ENCODE measurements around the gene CFAP53.
"Not testable (repeated sequence)": the region's sequence is repeated elsewhere in the genome, so short reads cannot be mapped to it uniquely, and the experiment has no call there.

Gene CFAP53, protein sequence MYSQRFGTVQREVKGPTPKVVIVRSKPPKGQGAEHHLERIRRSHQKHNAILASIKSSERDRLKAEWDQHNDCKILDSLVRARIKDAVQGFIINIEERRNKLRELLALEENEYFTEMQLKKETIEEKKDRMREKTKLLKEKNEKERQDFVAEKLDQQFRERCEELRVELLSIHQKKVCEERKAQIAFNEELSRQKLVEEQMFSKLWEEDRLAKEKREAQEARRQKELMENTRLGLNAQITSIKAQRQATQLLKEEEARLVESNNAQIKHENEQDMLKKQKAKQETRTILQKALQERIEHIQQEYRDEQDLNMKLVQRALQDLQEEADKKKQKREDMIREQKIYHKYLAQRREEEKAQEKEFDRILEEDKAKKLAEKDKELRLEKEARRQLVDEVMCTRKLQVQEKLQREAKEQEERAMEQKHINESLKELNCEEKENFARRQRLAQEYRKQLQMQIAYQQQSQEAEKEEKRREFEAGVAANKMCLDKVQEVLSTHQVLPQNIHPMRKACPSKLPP

DNA sequence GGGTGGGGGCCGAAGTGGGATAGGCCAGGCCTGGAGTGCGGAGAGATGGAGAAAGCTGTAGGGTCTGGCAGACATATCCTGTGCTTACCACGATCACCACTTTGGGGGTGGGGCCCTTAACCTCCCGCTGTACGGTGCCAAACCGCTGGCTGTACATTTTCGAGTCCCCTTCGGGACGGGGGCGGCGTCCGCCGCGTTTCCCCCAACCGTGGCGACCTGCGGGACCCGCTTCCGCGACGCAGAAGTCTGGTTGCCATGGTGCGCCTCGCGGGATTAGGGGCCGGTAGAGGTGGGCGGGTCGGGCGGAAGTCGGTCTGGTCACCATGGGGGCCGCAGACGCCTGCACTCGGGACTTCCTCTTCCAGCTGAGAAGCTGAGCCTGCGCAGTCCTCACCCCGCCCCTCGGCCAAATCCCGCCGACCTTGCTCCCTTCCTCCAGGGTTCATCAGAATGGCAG lies at the start of gene CFAP53:
Gene CFAP53, minus strand, starts transcription at position 248 of the 457 bp plus-strand sequence. Its CDS starts 91 bp downstream, at position 157.
- DNase-seq (ENCODE audit: low read depth in 3 of 3): peak; percentile 61 to 63 (median 62)

DNA sequence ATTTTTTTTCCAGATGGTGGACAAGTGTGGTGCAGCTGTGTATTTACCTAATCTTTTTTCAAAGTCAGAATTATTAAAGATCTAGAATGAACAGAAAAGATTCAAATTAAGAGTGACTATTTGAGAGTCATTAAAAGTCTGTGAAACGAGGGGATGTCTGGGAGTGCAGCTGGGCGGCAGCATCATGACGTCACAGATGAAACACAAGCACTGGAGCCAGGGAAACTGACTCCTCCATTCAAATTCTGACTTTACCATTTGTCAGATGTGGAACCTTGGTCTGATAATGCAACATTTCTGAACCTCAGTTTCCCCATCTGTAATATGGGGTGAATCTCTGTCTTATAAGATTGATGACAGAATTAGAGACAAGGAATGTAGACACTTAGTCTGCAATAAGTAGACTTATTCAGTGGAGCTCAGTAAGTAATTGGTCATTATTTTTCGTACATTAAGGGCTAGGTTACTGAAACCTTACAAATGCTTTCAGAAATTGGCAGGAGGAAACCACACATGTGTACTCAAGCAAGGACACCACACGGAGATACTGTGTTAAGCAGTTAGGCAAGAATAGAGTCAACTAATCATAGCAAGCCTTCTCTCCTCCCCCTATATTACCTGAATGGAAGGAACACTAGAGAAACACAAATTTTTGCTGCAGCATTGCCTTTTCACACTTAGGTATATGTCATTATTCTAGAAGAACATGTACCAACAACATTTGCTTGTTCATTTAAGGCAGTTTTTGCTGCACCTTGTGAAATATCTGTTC lies 49.0 kb upstream of the CFAP53 start:
- no peak for DNase-seq (ENCODE audit: low read depth in 3 of 3)

DNA sequence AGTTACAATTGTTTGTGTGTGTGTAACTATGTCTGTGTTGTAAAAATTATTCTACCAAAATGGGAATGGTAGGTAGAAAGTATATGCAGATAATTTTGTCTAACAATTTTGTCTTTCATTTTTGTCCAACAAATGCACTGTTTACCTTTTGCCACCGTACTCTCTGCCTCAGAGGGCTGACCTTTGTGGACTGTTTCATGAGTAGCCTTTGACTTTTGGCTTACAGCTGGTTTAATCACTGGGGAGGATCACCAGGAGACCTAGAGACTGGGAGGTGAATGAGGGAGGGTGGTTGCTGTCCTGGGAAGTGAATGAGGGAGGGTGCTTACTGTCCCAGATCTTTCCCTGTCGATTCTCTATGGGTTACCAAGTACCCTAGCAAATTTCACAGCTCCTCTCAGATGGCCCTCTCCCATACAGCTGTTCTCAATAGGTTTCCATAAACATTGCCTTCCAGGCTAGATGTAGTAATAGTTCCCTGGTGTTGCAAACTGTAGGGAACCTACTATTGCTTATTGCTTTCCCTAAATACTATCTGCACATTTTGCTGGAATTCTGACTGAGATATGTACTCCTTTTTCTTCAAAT lies 47.7 kb upstream of the CFAP53 start:
- DNase-seq (ENCODE audit: low read depth in 3 of 3): no peak

DNA sequence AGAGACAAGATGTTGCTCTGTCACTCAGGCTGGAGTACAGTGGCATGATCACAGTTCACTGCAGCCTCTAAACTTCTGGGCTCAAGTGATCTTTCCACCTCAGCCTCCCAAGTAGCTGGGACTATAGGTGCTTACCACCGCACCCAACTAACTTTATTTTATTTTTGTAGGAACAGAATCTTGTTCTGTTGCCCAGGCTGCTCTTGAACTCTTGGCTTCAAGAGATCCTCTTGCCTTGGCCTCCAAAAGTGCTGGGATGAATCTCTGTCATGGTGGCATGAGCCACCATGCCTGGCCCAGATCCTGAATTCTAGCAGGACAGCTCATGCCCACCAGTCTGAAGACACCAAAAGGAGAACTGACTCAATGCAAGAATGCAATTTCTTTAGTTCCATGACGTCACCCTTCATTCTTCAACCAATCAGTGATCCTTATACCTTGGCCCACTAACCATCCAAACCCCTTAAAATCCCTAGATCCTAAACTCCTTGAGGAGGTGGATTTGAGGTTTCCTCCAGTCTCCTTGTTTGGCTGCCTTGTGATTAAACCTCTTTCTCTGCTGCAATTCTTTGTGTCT lies 46.8 kb upstream of the CFAP53 start:
- DNase-seq (ENCODE audit: low read depth in 3 of 3): no peak

DNA sequence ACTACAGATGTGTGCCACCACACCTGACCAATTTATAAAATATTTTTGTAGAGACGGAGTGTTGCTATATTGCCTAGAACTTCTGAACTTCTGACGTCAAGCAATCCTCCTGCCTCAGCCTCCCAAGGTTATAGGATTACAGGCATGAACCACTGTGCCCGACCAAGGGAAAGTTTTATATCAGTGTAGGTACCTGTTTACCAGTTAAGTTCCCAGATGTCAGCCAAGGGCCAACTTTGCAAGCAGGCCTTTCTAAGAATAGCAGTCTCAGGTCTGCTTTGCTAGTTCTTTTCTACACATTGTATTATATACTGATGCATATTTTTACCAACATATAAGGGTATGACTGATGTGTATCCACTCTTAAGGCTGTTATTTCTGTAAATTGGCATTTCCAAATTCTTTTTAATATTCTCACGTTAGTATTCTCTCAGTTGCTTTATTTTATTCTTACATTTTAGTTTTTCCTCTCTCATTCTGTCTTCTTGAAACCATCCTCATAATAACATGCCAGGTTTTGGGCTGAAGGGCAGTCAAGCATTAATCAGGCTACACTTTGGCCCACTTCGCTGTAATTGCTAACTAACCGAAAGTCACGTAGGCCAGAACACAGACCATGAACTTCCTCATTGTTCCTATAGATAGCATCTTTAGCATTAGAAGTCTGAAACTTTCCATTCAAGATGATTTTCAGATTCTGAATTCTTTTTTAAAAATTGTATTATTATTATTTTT lies 46.2 kb upstream of the CFAP53 start:
- no peak for DNase-seq (ENCODE audit: low read depth in 3 of 3)

DNA sequence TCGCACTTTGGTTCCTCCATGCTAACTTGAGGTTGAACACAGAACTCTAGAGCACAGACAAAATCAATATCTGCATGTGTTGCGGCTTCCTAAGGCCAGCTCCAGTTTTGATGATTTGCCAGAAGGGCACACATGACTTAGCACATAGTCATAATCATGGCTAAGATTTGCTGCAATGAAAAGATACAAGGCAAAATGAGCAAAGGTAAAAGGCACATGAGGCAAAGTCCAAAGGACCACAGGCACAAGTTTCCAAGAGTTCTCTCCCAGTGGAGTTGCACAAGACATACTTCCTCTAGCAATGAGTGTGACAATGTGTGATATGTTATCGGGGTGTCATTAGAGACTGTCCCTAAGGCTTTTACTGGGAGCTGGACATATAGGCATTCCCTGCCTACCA lies 45.4 kb upstream of the CFAP53 start:
- no peak for DNase-seq (ENCODE audit: low read depth in 3 of 3)

DNA sequence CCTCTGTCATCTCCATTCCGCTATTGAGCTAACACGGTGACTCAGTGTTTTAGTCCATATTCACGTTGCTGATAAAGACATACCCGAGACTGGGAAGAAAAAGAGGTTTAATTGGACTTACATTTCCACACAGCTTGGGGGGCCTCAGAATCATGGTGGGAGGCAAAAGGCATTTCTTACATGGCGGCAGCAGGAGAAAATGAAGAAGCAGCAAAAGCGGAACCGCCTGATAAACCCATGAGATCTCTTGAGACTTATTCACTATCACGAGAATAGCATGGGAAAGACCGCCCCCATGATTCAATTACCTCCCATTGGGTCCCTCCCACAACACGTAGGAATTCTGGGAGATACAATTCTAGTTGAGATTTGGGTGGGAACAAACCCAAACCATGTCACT lies 43.8 kb upstream of the CFAP53 start:
- DNase-seq (ENCODE audit: low read depth in 3 of 3): no peak

DNA sequence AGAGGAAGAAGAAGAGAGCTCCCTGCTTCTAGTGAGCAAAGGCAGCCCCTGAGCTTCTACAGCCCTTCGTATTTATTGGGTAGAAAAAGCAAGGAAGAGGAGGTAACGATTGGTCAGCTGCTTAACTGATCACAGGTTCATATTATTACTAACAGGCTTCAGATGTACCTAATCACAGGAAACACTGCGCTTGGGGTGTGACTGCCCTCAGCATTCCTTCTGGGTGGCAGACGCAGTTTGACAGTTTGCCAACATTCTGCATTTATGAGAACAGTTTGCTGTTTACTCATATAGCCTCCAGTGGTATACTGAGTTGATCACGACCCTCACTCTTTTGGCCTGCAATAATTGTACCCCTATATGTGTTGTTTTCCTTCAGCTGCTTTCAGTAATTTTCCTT lies 42.6 kb upstream of the CFAP53 start:
- not testable (repeated sequence) for DNase-seq (ENCODE audit: low read depth in 3 of 3)

DNA sequence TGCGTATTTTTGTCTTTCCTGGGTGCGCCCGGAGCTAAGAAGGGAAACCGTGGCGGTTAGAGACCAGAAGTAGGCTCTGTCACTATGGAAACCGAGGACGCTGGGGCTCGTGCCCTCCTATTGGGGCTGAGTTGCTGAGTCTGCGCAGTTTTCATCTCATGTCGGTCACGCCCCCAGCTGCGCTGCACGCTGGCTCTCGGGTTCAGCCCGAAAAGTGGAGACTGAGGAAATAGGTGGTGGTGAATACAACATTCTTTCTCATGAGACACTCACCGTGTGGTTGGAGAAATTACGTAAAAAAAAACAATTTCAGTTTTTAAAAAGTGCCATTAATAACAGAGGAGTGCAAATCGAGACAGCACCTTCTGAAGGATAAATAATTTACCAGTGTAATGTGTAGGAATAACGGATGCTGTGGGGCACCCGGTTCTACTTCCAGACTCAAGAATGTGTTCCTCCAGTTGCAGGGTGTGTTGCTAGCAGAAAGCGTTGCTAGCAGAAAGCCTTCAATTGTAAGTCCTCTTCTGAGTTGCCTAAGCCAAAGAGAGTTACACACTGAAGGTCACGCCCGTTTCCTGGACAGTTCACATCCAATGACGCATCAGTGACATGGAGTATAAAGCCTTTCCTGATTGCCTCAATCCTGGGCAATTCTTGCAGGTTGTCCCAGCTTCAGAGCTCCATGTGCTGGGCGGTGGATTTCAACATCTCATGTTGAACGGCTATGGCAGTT lies 41.6 kb upstream of the CFAP53 start:
- DNase-seq (ENCODE audit: low read depth in 3 of 3): peak; percentile 65 to 83 (median 80)

DNA sequence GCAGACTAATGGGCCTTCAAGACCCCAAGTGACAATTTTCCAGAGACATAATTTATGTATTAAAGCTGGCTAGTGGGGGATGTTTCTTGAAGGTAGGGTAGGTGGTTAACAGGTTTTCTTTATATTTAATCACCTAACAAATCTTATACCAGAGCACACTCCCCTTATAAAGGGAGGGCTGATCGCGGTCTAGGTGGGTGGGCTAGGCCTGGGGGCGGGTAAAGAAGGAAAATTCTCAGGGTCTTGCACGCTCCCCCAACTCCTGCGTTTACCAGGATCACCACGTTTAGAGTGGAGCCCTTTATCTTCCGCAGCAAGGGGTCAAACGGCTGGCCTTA lies 41.1 kb upstream of the CFAP53 start:
- no peak for DNase-seq (ENCODE audit: low read depth in 3 of 3)

DNA sequence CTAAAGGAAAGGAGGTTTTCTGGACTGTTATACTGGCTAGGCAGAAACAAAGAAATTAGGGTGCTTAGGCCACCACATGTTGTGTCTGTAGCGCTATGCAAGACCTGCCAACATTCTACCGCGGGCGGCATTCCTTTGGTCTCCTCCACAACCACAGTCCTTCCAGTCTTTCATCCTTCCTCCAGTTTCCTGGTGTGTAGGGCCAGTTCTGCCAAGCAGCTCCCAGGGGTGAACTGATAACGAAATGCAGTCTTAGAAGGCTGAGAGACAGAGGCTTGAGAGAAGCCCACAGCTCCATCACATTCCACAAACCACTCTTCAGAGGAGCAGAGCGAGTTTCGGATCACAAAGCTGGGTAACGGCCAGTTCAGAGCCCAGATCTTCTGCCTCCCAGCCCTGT lies 40.6 kb upstream of the CFAP53 start:
- no peak for DNase-seq (ENCODE audit: low read depth in 3 of 3)

DNA sequence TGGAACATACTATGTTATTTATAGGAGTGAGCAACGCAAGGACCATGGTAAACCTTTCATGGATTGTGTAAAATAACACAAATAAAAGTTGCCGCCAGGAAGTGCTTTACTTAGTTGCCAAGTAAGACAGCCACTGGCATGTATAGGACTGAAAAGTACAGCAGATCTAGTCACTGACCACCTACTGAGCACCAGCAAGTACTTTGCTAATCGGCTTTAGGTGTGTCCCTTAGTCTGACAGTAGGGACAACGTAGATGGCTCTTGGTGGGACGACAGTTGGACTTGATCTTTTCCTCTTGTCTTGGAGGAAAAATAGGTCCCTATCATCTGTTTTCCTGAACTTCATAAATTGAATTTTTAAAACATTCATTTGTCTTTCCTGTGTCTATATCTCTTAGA lies 34.8 kb upstream of the CFAP53 start:
- DNase-seq (ENCODE audit: low read depth in 3 of 3): no peak

DNA sequence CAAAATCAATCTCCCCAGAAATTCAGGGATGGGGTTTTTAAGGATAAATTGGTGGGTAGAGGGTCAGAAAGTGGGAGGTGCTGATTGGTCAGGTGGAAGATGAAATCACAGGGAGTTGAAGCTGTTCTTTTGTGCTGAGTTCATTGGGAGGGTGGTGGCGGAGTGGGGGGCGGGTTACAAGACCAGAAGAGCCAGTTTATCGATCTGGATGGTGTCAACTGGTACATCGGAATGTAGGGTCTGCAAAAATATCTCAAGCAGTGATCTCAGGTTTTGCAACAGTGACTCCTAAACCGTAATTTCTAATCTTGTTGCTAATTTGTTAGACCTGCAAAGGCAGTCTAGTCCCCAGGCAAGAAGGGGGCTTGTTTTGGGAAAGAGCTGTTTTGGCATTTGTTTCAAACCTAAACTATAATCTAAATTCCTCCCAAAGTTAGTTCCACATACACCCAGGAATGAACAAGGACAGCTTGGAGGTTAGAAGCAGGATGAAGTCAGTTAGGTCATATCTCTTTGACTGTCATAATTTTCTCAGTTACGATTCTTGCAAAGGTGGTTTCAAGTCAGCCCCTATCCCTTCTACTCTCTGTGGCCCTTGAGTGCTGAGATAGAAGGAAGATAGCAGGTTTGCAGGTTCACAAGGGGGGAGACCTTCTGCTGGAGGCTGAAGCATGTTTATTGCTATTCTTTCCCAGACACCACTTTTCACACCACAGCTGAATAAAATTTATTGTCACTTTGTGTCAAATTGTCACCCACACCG lies 33.5 kb upstream of the CFAP53 start:
- no peak for DNase-seq (ENCODE audit: low read depth in 3 of 3)

DNA sequence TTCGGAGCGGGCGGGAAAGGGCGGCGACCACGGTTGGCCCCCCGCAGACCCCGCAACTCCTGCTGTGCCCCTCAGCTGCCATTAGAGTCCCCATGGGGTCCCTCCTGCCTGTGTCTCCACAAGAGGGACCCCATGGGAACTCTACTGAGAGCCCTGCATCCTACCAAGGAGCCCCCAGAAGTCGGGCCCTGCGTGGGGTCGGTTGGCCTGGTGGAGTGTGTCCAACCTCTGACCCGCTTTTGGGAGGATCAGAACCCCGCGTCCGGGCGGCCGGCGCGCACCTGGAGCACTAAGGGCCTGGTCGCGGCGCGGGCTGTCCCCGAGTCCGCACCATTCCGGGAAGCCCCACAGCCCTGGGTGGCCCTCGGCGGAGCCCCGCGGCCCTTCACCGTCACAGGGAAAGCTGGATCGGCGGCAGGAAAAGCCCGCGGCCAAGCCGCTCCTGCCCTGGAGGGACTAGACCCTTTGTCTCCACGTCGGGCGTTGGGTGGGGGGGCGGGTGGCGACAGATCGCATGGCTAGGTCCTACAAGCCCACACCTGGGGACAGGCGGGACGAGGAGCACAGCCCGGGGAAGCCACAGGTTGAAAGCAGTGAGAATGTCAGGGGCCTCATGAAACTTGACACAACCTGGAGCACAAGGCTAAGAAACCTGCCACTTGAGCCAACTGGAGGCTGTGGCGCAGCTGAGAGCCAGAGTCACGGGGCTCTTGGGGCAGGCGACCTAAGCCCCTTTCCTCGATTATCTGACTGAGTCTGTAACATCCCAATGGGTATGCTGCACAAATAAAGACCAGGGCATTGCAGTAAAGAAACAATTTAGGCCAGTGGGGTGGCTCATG lies 32.4 kb upstream of the CFAP53 start:
- DNase-seq (ENCODE audit: low read depth in 3 of 3): no peak

DNA sequence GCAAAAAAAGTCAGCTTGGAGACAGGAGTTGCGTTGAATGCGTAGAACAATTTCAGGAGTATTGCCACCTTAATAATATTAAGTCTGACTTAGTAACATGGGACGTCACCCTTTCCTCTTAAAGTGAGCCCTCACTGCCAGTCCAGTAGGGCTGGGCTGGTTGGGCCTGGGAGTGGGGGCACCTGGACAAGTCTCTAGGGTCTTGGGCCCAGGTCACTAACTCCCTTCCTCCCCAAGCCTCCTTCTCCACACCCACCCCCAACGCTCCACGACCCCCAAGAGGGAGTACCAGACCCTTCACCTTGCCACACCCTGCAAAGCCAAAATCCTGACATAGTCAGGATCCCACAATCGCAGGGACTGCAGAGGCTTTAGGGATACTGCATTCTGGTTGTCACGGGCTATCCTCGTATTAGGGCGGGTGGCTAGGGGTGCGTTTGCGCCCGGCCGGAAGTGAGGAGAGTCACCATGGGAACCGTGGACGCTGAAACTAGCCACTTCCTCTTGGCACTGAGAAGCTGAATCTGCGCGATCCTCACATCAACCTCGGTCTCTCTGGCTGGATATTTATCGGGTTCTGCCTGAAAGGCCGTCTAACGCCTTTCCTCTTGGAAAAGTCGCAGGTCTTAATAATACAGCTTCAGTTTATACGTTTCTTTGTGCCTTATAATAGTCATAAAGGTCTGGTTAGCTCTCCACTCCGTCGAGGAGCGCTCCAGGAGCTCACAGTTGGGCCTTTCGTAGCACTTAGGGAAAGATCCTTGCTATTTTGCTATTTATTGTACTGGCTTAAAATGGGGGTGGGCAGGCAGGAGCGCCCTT lies 31.5 kb upstream of the CFAP53 start:
- DNase-seq (ENCODE audit: low read depth in 3 of 3): no peak

DNA sequence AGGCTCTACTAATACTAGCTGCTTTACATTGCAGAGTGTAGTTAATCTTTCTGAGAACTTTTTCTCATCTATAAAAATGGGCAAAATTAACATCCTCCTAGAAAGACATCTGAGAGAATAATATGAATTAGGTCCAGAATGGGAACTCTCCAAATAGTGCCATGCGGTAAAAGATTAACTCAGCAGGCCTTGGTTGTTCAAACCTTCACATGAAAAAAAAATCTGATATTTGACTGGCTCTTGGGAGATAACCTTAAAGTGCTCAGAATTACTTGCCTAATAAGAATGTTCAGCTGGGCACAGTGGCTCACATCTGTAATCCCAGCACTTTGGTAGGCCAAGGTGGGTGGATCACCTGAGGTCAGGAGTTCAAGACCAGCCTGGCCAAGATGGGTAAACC lies 26.7 kb upstream of the CFAP53 start:
- no peak for DNase-seq (ENCODE audit: low read depth in 3 of 3)

DNA sequence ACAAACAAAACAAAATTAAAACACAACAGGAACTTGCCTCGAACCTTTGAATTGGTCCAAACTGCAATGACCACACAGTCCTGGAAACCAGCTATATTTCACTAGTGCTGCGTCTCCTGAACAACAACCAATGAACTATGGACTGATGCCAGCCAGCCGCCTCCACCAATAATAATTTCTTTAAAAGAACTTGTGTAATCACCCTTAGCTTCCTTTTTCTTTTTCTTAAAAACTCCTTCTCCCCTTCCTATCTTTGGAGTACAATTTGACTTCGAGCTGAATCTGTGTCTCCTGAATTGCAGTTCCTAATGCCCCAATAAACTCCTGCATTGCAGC lies 22.8 kb upstream of the CFAP53 start:
- no peak for DNase-seq (ENCODE audit: low read depth in 3 of 3)

DNA sequence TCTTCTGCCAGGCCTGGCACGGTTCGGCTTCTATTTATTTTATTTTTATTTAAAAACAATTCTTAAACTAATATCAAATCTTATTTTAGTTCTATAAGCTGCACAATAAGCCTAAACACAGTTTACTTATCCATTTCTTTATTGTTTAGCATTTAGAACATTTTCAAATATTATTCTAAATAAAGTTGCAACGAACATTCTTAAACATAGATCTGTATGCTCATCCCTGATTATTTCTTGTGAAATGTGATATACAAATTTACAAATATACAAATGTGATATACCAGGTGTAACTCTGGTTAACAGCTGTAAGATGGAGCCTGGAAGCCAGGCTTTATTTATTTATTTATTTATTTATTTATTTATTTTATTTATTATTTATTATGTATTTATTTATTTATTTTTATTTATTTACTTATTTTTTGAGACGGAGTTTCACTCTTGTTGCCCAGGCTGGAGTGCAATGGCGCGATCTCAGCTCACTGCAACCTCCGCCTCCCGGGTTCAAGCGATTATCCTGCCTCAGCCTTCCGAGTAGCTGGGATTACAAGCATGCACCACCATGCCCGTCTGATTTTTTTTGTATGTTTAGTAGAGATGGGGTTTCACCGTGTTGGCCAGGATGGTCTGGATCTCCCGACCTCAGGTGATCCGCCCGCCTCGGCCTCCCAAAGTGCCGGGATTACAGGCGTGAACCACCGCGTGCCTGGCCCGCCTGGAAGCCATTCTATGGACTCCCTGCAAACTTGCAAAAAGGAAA lies 22.2 kb upstream of the CFAP53 start:
- not testable (repeated sequence) for DNase-seq (ENCODE audit: low read depth in 3 of 3)
